ENCODE data around the gene ERI3.
A peak's percentile ranks its signal among the peaks of the same experiment; 100 is the strongest.

The ERI3 gene

GRCh38 chr1:44354840-44355581 lies at the start of gene ERI3:
Gene ERI3 (minus strand): TSS chr1:44355257. CDS start chr1:44355026, 231 bp downstream.
- Mint-ChIP-seq H3K27me3 (no peaks in the 10 kb centered on the region), H3K9me3 (no peaks in the 10 kb centered on the region), H3K4me3 (peak within 1 kb of the TSS; percentile 89), H3K4me1 (peaks cover 43% of the 10 kb centered on the region), H3K36me3 (peaks cover 19% of the 10 kb centered on the region), H3K27ac (peak within 1 kb of the TSS; percentile 77)
- ATAC-seq, result peak; percentile 100

- ATAC-seq, result no peak
- H3K9me3 Mint-ChIP-seq, result peaks cover 3% of the 10 kb centered on the region
- peaks cover 41% of the 10 kb centered on the region for H3K27me3 Mint-ChIP-seq
Measured at GRCh38 chr1:44401256-44402228, 46.5 kb upstream of the ERI3 start.

DNA sequence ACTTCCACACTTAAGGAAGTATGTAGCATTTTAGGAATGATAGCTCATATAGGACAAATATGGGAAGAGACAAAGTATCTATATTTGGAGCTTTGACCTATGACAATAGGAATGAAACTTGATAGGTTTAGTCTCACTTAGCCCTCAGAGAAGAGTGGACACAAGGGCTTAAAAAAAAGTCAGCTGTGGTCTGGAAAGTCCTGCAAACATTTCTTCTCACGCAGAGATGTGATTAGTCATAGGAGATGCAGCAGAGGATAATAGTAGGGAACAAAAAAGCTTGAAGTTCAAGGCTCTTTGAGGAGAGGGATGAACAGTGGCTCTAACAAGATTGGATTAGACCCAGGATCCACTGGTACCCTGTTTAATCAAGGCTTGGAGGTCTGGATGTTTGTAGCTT lies 35.2 kb upstream of the ERI3 start:
- Mint-ChIP-seq H3K27ac (no peak overlapping the region), H3K27me3 (peaks cover 24% of the 10 kb centered on the region)
- ATAC-seq, result no peak

More at GRCh38 chr1:44401256-44402228, 46.5 kb upstream of the ERI3 start:
- Mint-ChIP-seq H3K27ac (no peak overlapping the region), H3K4me3 (no peak overlapping the region), H3K4me1 (peaks cover 19% of the 10 kb centered on the region), H3K36me3 (no peaks in the 10 kb centered on the region)

GRCh38 chr1:44389437-44389836 lies 34.4 kb upstream of the ERI3 start:
- Mint-ChIP-seq H3K9me3 (no peaks in the 10 kb centered on the region), H3K4me1 (no peaks in the 10 kb centered on the region), H3K27ac (no peak overlapping the region), H3K4me3 (no peak overlapping the region), H3K36me3 (no peaks in the 10 kb centered on the region), H3K27me3 (peaks cover 15% of the 10 kb centered on the region)
- peak; percentile 36 for ATAC-seq

More for the DNA sequence above, 35.2 kb upstream of the ERI3 start:
- Mint-ChIP-seq H3K36me3 (no peaks in the 10 kb centered on the region), H3K9me3 (no peaks in the 10 kb centered on the region), H3K4me1 (no peaks in the 10 kb centered on the region), H3K4me3 (no peak overlapping the region)

DNA sequence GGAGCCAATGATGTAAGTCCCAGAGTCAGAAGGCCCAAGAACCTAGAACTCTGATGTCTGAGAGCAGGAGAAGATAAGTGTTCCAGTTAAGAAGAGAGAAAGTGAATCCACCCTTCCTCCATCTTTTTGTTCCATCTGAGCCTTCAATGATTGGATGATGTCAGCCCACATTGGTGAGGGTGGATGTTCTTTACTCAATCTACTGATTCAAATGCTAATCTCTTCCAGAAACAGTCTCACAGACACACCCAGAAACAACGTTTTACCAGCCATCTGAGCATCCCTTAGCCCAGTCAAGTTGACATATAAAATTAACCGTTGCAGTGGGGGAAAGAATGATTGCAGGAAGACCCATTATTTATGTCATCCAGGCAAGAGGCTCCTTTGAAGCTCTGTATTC lies 33.5 kb upstream of the ERI3 start:
- Mint-ChIP-seq H3K4me3 (no peak overlapping the region), H3K27me3 (peaks cover 9% of the 10 kb centered on the region), H3K9me3 (no peaks in the 10 kb centered on the region), H3K36me3 (no peaks in the 10 kb centered on the region), H3K27ac (no peak overlapping the region), H3K4me1 (no peaks in the 10 kb centered on the region)
- no peak for ATAC-seq

DNA sequence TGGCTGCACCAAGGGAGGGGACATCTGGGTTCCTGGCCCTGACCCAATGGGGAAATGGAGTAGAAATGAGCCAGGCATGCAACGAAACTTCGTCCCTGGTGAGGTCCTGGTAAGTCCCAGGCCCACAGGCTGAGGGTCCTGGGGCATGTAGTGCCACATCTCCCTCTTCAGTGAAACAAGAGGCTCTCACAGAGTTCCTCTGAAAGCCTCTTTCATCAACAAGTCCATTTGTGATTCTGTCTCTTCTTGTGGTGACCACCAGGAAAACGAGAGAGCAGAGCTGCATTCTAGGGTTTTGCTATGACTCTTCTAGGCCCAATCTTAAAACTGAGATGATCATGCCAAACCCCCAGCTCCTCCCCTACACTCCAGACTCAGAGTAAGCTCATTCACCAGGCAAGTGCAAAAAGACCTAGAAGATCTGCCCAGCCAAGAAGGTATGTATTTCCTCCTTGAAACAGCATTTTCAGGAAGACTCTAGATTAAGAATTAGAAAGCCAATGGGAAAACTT lies 25.7 kb upstream of the ERI3 start:
- Mint-ChIP-seq H3K4me1 (no peaks in the 10 kb centered on the region), H3K4me3 (no peak overlapping the region), H3K27me3 (no peaks in the 10 kb centered on the region), H3K36me3 (no peaks in the 10 kb centered on the region), H3K27ac (no peak overlapping the region), H3K9me3 (no peaks in the 10 kb centered on the region)
- no peak for ATAC-seq

GRCh38 chr1:44377925-44378784 lies 23.1 kb upstream of the ERI3 start:
- H3K27me3 Mint-ChIP-seq, result no peaks in the 10 kb centered on the region
- ATAC-seq, result no peak
- H3K27ac Mint-ChIP-seq, result no peak overlapping the region
- H3K9me3 Mint-ChIP-seq, result no peaks in the 10 kb centered on the region
- H3K4me3 Mint-ChIP-seq, result no peak overlapping the region
- no peaks in the 10 kb centered on the region for H3K36me3 Mint-ChIP-seq
- H3K4me1 Mint-ChIP-seq, result no peaks in the 10 kb centered on the region

- no peak for ATAC-seq
- Mint-ChIP-seq H3K27me3 (no peaks in the 10 kb centered on the region), H3K36me3 (no peaks in the 10 kb centered on the region), H3K27ac (no peak overlapping the region), H3K9me3 (no peaks in the 10 kb centered on the region), H3K4me3 (no peak overlapping the region), H3K4me1 (no peaks in the 10 kb centered on the region)
Measured at GRCh38 chr1:44375547-44375946, 20.5 kb upstream of the ERI3 start.

DNA sequence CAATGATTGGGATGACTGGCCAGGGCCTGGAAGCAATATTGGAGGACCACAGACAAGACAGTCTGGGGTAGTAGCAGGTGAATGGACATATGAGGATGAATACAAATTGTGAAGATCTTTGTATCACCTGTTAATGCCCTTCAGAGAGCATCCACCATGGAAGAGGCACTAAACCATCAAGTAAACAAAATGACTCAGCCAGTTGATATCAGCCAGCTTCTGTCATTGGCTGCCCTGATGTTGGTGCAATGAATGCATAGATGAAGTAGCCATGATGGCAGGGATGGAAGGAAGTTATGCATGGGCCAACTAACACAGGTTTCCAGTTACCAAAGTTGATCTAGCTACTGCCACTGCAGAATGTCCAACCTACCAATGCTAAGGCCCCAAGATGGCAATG lies 16.1 kb upstream of the ERI3 start:
- H3K9me3 Mint-ChIP-seq, result no peaks in the 10 kb centered on the region
- H3K27ac Mint-ChIP-seq, result no peak overlapping the region
- H3K36me3 Mint-ChIP-seq, result no peaks in the 10 kb centered on the region
- H3K27me3 Mint-ChIP-seq, result peaks cover 24% of the 10 kb centered on the region
- H3K4me3 Mint-ChIP-seq, result no peak overlapping the region
- H3K4me1 Mint-ChIP-seq, result no peaks in the 10 kb centered on the region
- ATAC-seq, result no peak

GRCh38 chr1:44368471-44369151 lies 13.6 kb upstream of the ERI3 start:
- no peaks in the 10 kb centered on the region for H3K36me3 Mint-ChIP-seq
- no peak overlapping the region for H3K4me3 Mint-ChIP-seq
- no peaks in the 10 kb centered on the region for H3K9me3 Mint-ChIP-seq
- no peaks in the 10 kb centered on the region for H3K4me1 Mint-ChIP-seq
- ATAC-seq, result no peak
- H3K27me3 Mint-ChIP-seq, result peaks cover 24% of the 10 kb centered on the region
- no peak overlapping the region for H3K27ac Mint-ChIP-seq

DNA sequence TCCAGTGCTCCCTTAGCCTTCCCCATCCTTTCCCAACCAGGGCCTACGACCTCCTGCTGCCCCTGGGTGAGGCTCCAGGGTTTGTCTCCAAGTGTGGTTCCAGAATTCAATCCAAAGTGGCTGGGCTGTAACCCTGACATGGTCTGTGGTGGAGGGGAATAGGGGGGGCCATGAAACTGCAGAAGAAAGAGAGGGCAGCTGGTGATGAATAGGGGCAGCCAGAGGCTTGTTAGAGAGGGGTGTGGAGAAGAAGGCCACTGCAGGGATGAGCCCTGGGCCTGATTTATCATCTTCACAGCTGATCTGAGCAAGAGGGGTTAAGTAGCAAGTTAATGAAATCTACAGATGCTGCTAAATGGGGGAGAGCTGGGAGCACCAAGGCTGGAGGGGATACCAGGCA lies 12.9 kb upstream of the ERI3 start:
- Mint-ChIP-seq H3K27me3 (peaks cover 24% of the 10 kb centered on the region), H3K4me1 (peaks cover 3% of the 10 kb centered on the region), H3K9me3 (no peaks in the 10 kb centered on the region), H3K4me3 (no peak overlapping the region), H3K27ac (no peak overlapping the region), H3K36me3 (no peaks in the 10 kb centered on the region)
- no peak for ATAC-seq

GRCh38 chr1:44366371-44366975 lies 11.4 kb upstream of the ERI3 start:
- Mint-ChIP-seq H3K4me3 (no peak overlapping the region), H3K27me3 (peaks cover 24% of the 10 kb centered on the region), H3K4me1 (peaks cover 8% of the 10 kb centered on the region), H3K9me3 (no peaks in the 10 kb centered on the region), H3K27ac (no peak overlapping the region), H3K36me3 (no peaks in the 10 kb centered on the region)
- no peak for ATAC-seq

DNA sequence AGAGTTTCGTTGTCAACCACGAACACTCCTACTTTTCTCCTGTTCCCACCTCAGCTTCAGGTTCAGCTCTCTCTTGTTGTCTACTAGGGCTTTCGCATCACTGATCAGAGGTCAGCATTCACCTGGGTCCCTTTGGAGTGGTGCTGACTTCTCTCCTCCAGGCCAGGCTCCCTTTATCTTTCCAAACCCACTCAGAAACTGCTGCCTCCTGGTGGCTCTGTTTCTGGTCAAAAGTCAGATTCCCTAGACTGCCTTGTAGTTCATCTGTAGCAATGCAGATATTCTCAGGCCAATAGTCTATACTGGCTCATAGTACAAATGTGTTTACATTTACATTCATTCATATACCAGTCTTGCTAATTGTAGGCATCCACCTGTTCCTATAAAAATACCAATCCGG lies 6.4 kb upstream of the ERI3 start:
- H3K27ac Mint-ChIP-seq, result no peak overlapping the region
- H3K4me3 Mint-ChIP-seq, result no peak overlapping the region
- peaks cover 8% of the 10 kb centered on the region for H3K4me1 Mint-ChIP-seq

More for the DNA sequence above, 6.4 kb upstream of the ERI3 start:
- Mint-ChIP-seq H3K36me3 (no peaks in the 10 kb centered on the region), H3K27me3 (peaks cover 3% of the 10 kb centered on the region), H3K9me3 (no peaks in the 10 kb centered on the region)
- ATAC-seq, result no peak

Measured in stimulated activated memory B cell treated with anti-CD40 and anti-IgM and Interleukin-4, amounts not matched to agents 10 μg/mL and 1 μg/mL and 100 μg/mL, for 72 hours (primary cell).